ENCODE results near the gene KRT36.

Gene KRT36

DNA sequence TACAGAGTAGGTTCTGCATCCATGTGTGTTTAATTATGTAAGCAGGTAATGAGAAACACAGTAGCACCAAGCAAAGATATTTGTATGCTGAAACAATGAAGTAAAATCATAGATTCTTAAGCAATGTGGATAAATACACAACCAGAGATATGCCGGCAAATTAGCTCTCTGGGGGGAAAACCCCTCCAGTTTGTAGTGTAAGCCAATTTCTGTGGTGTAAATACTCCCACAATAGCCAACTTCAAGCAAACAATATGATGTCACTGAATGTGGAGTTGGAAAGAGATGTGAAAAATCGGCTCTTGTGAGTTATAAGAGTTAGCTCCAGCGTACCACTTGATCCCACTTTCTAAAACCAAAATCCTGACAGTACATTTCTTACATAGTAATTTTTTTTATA, 45.1 kb downstream of the KRT36 start:
- TF ChIP-seq, protein P1, sequence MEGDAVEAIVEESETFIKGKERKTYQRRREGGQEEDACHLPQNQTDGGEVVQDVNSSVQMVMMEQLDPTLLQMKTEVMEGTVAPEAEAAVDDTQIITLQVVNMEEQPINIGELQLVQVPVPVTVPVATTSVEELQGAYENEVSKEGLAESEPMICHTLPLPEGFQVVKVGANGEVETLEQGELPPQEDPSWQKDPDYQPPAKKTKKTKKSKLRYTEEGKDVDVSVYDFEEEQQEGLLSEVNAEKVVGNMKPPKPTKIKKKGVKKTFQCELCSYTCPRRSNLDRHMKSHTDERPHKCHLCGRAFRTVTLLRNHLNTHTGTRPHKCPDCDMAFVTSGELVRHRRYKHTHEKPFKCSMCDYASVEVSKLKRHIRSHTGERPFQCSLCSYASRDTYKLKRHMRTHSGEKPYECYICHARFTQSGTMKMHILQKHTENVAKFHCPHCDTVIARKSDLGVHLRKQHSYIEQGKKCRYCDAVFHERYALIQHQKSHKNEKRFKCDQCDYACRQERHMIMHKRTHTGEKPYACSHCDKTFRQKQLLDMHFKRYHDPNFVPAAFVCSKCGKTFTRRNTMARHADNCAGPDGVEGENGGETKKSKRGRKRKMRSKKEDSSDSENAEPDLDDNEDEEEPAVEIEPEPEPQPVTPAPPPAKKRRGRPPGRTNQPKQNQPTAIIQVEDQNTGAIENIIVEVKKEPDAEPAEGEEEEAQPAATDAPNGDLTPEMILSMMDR (IDR thresholded peaks at IDR 0.05; ENCODE audit: control insufficient read depth, extremely low read depth, insufficient read depth) = no peak
- H3K4me3 ChIP-seq (ENCODE audit: low read depth, low read length) = no peak overlapping the region

DNA sequence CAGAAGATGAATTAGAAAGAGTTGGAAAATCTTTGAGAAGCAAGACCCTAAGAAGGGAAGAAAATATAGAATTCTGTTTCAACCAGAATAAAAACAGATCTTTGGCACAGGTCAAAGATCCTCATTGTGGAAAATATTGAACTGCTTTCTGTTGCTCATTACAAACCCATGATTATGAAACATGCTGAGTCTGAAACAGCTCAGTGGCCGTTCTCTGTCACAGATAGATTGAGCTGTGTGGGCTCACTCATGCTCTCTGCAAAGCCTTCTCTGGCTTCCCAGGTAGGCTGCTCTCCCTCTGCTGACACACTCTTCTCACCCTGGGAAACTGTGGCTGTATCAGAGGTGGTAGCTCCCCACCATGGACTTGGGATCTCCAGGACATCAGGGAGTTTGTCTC, 45.5 kb downstream of the KRT36 start:
- TF ChIP-seq, protein P1 (IDR thresholded peaks at IDR 0.05; ENCODE audit: control insufficient read depth, extremely low read depth, insufficient read depth) = no peak
- no peak for DNase-seq (ENCODE audit: low read depth)
- H3K4me3 ChIP-seq (ENCODE audit: low read depth, low read length) = no peak overlapping the region

More for the DNA sequence above, 45.1 kb downstream of the KRT36 start:
- DNase-seq (ENCODE audit: low read depth) = no peak

DNA sequence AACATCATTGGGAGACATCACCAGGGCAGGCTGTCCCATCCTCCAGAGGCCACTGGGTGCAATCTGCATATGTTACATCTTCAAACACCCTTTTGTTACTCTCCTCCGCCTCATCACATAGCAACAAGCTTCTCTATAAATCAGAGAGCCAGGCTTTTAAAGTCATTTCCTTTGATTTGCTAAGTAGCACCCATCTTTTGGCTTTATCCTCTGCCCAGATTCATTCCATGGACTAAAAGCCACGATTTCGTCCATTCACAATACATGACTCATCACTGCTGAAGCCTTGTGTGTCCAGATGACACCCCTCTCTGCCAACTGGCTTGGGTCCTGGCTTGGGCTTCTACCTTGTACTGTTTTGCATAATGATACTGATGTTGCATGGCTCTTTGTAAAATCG, 47.0 kb downstream of the KRT36 start:
- TF ChIP-seq, protein P1 (IDR thresholded peaks at IDR 0.05; ENCODE audit: control insufficient read depth, extremely low read depth, insufficient read depth) = no peak
- no peak overlapping the region for H3K4me3 ChIP-seq (ENCODE audit: low read depth, low read length)
- no peak for DNase-seq (ENCODE audit: low read depth)

DNA sequence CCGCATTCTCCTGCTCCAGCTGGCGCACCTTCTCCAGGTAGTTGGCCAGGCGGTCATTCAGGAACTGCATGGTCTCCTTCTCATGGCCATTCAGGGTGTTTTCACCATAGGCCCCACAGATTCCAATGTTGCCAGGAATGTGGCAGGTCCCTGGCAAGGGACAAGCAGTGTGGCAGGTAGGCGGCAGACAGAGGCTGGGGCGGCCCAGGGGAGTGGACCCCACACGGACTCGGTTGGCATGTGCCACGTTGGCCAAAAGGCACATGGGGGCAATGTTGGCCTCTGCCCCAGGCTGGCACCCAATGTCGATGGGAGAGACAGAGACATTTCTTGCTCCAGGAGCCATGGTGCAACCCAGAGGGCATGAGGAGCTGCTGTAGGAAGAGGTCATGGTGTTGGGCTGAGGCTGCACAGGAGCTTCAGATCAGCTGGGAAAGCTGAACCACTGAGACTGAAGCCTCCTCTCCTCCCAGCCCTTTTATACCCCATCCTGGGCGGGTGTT, 49.1 kb downstream of the KRT36 start, which contains the start of gene KRT38:
TSS of gene KRT38 (minus strand) at position 453 of the 503 bp plus-strand sequence. CDS start at position 391, 62 bp downstream.
- no peak for DNase-seq (ENCODE audit: low read depth)
- H3K4me3 ChIP-seq (ENCODE audit: low read depth, low read length) = no peak within 1 kb of the TSS
- TF ChIP-seq, protein P1 (IDR thresholded peaks at IDR 0.05; ENCODE audit: control insufficient read depth, extremely low read depth, insufficient read depth) = no peak

DNA sequence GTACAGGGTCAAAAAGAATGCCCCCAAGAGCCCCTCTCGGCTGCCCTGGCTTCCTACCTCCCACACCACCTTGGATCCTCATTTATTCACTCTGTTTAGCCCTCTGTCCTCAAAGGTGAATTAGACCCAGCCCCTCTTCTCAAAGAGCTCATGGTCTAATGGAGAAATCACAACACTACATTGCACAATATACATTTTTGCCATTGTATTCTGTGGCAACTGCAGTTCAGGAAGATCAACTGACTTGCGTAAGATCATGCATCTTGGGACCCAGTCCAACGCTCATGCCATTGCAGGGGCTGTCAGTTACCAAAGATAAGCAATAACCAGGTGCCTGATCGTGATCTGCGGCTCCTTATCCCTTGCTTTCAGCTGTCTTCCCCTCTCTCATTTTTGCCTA, 50.3 kb downstream of the KRT36 start:
- H3K4me3 ChIP-seq (ENCODE audit: low read depth, low read length) = no peak overlapping the region
- TF ChIP-seq, protein P1 (IDR thresholded peaks at IDR 0.05; ENCODE audit: control insufficient read depth, extremely low read depth, insufficient read depth) = no peak
- DNase-seq (ENCODE audit: low read depth) = no peak

DNA sequence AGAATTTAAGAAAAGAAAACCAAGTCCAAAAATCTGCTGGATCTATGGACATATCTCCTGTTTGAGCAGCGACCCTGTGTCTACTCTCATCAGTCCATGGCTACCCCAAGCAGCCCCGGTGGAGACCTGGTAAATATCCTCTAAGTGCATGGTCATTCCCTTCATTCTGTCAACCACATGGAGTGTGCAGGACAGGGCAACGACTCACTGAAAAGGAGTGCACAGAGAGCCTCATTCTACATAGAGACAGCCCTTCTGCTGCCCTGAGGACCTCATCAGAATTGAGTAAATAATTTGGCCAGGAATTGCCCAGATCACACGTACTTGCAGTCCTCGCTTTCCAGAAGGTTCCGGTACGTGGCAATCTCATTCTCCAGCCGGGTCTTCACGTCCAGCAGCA, 51.9 kb downstream of the KRT36 start:
- no peak overlapping the region for H3K4me3 ChIP-seq (ENCODE audit: low read depth, low read length)
- TF ChIP-seq, protein P1 (IDR thresholded peaks at IDR 0.05; ENCODE audit: control insufficient read depth, extremely low read depth, insufficient read depth) = no peak
- no peak for DNase-seq (ENCODE audit: low read depth)

DNA sequence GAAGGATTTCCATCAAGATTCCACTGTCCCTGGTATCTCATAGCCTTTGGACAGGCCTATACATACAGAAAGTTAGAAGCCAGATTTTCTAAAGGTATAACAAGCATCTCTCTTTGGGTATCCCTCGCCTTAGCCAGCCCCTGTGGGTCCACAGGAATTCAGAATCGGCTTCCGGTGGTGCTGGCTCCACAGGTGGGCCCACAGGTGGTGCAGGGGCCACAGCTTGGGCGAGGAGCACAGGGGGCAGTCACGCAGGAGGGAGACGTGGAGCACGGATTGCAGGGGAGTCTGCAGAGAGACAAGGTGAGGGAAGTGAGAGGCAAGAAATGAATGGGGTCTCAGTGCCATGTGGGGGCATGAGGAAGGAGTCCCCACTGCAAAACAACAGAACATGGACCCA, 52.5 kb downstream of the KRT36 start:
- no peak for DNase-seq (ENCODE audit: low read depth)
- TF ChIP-seq, protein P1 (IDR thresholded peaks at IDR 0.05; ENCODE audit: control insufficient read depth, extremely low read depth, insufficient read depth) = no peak
- no peak overlapping the region for H3K4me3 ChIP-seq (ENCODE audit: low read depth, low read length)
